Testis (tissue), 3 donors: ENCODE measurements around the gene BABAM2. TPM values are rescaled to one million over a fixed set of nuclear protein-coding genes. Genes with fewer than 3 reads are reported as not detected.

Experiments
- DNase-seq: peaks from one replicate; pipeline ENCODE4 v3.0.0-alpha.2; 2019
- H3K27ac ChIP-seq, 2 donors: fragments of 200-600 bp; sonication (generic); one replicate each; pipeline ENCODE4 v1.5.1; 2019
- H3K27me3 ChIP-seq: fragments of 200-600 bp; sonication (generic); one replicate; pipeline ENCODE4 v1.5.1; 2019
- H3K36me3 ChIP-seq: fragments of 200-600 bp; sonication (generic); one replicate; pipeline ENCODE4 v1.5.1; 2017; ENCODE audit warnings: low read depth; ENCODE audit errors: missing control alignments
- H3K4me1 ChIP-seq: fragments of 200-600 bp; sonication (generic); one replicate; pipeline ENCODE4 v1.5.1; 2019
- H3K4me3 ChIP-seq, 2 donors: fragments of 200-600 bp; sonication (generic); one replicate each; pipeline ENCODE4 v1.5.1; 2017 to 2019
- H3K9me3 ChIP-seq: fragments of 200-600 bp; sonication (generic); one replicate; pipeline ENCODE4 v1.5.1; 2017
- CTCF ChIP-seq, 3 experiments: fragments of 450-650 bp in 2 of 3; fragments of 200-600 bp in 1 of 3; sonication (generic) in 1 of 3; IDR thresholded peaks; one replicate each; pipeline ENCODE4 v1.5.1; 2016 to 2019; ENCODE audit warnings: antibody characterized with exemption in 3 of 3, mild to moderate bottlenecking in 2 of 3, moderate library complexity in 1 of 3
- POLR2A ChIP-seq: fragments of 450-650 bp; IDR thresholded peaks from one replicate; pipeline ENCODE4 v1.6.1; 2017; ENCODE audit warnings: antibody characterized with exemption, mild to moderate bottlenecking, moderate library complexity
- WGBS, 2 donors: methylation state at CpG; one replicate each; pipeline ENCODE4 v1.1.5; 2018; 5-methylcytosine and 5-hydroxymethylcytosine counted together
- intact Hi-C: fragments of 100-400 bp; cut with DNase I; formaldehyde crosslinking; loops from one replicate; pipeline ENCODE4 v1.15.1; 2023; ENCODE audit warnings: low total_unique reads
- polyA plus RNA-seq: library from polyadenylated mRNA; stranded (reverse); fragments of 350-450 nt; fragmentation: Illumina TruSeq; extraction: RNeasy Lipid Tissue Mini Kit (QIAGEN cat#74804); gene quantifications from one replicate; pipeline ENCODE4 v1.2.3, GENCODE V29; 2014; ENCODE audit warnings: low read depth, low replicate concordance; ENCODE audit not compliant: insufficient read depth
- total RNA-seq, 2 donors: library from RNA; depleted of rRNA; stranded (reverse); fragments of >200 nt; gene quantifications; one replicate each; pipeline ENCODE4 v1.2.3, GENCODE V29; 2016

BABAM2 gene
- total and polyA plus RNA-seq, 3 donors from 2014 or later = 49.2 to 70.6 (median 59.1) TPM

- intact Hi-C loops = no loop called here
- Histone ChIP-seq H3K9me3 (no peaks in the 10 kb centered on the region), H3K27me3 (no peaks in the 10 kb centered on the region), H3K4me1 (peaks cover 17% of the 10 kb centered on the region), H3K36me3 (no peaks in the 10 kb centered on the region), H3K4me3 (no peak overlapping the region), H3K27ac (no peak overlapping the region)
- 83 to 84% methylated on average over 11 to 13 of the region's 13 CpGs for WGBS, 2 donors
- no peak for TF ChIP-seq CTCF (IDR thresholded peaks at IDR 0.05)
- TF ChIP-seq POLR2A = no peak
- no peak for DNase-seq
Measured at GRCh38 chr2:28336264-28336980, 445.9 kb downstream of the BABAM2 start.

GRCh38 chr2:28336982-28337627, 446.6 kb downstream of the BABAM2 start:
- DNase-seq = no peak
- peaks cover 20% of the 10 kb centered on the region for H3K4me1 ChIP-seq
- H3K36me3 ChIP-seq = no peaks in the 10 kb centered on the region
- WGBS, 2 donors = 88 to 92% methylated on average over 16 of the region's 16 CpGs
- no peak overlapping the region for H3K4me3 ChIP-seq
- no peaks in the 10 kb centered on the region for H3K9me3 ChIP-seq
- intact Hi-C loops = no loop called here
- no peaks in the 10 kb centered on the region for H3K27me3 ChIP-seq
- H3K27ac ChIP-seq = no peak overlapping the region
- TF ChIP-seq POLR2A = no peak
- TF ChIP-seq CTCF (IDR thresholded peaks at IDR 0.05) = no peak

- Histone ChIP-seq H3K4me1 (peaks cover 31% of the 10 kb centered on the region), H3K27me3 (no peaks in the 10 kb centered on the region), H3K36me3 (no peaks in the 10 kb centered on the region), H3K9me3 (no peaks in the 10 kb centered on the region), H3K27ac (peak overlapping the region in 1 of 2 donors; percentile 31), H3K4me3 (no peak overlapping the region)
- peak; percentile 78 for DNase-seq
- TF ChIP-seq POLR2A (no peak), CTCF (IDR thresholded peaks at IDR 0.05) (no peak)
- intact Hi-C loops = no loop called here
- 48 to 56% methylated on average over 14 of the region's 14 CpGs for WGBS, 2 donors
Measured at GRCh38 chr2:28338046-28338817, 447.7 kb downstream of the BABAM2 start.

GRCh38 chr2:28338831-28339321, 448.3 kb downstream of the BABAM2 start:
- 82 to 84% methylated on average over 7 of the region's 7 CpGs for WGBS, 2 donors
- TF ChIP-seq CTCF (IDR thresholded peaks at IDR 0.05) (no peak), POLR2A (no peak)
- Histone ChIP-seq H3K9me3 (no peaks in the 10 kb centered on the region), H3K27ac (peak overlapping the region in 1 of 2 donors; percentile 31), H3K4me1 (peaks cover 37% of the 10 kb centered on the region), H3K36me3 (no peaks in the 10 kb centered on the region), H3K4me3 (no peak overlapping the region), H3K27me3 (no peaks in the 10 kb centered on the region)
- no peak for DNase-seq
- intact Hi-C loops = no loop called here
